GM19238 (cell line): Measurements from ENCODE around the gene ZNF652.
A peak's percentile ranks its signal among the peaks of the same experiment; 100 is the strongest.
"Not testable (repeated sequence)": the region's sequence is repeated elsewhere in the genome, so short reads cannot be mapped to it uniquely, and the experiment has no call there.

Experiments
- DNase-seq: peaks from one replicate; pipeline ENCODE4 v3.0.0; 2011; ENCODE audit warnings: low spot score; ENCODE audit not compliant: insufficient read length

Gene ZNF652

DNA sequence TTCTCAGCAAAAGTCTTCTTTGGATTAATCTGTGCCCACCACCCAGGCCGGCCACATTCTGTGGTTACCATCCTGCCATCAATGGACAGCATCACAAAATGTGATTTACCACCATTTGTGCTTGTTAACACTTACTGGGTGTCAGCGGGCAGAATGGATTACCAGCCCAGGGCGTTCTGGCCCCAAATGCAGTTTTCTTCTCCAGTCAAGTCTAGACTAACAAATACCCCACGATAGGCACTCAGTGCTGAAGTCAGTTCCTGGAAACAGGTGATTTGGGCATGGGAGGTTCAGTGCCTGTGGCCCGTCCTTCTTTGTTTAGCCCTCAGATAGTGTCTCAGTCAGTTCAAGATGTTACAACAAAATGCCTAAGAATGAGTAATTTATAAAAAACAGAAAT lies 92.7 kb downstream of the ZNF652 start:
- no peak for DNase-seq

- DNase-seq: no peak
Measured at GRCh38 chr17:49267912-49268311, 94.1 kb downstream of the ZNF652 start.

DNA sequence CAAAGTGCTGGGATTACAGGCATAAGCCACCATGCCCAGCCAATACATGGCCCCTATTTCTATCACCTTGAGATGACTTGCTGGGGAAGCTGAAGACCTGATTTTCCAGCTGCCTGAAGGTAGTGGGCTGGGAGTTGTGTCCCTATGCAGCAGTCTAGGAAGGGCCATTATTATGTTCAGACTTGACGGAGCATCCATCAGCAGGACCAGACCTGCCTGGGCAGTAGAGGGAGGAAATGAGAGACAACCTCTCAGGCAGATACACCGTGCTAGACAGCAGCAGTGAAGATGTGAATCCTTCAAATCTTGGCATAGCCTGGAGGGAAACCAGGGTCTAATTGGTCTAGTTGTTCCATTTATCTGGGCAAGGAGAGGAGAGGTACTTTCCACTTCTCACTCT lies 95.8 kb downstream of the ZNF652 start:
- DNase-seq: no peak

GRCh38 chr17:49261540-49261939 lies 100.5 kb downstream of the ZNF652 start:
- DNase-seq: not testable (repeated sequence)

- no peak for DNase-seq
Measured at GRCh38 chr17:49260817-49261291, 101.2 kb downstream of the ZNF652 start.

- DNase-seq: peak; percentile 42
Measured at GRCh38 chr17:49260011-49260816, 101.8 kb downstream of the ZNF652 start.

GRCh38 chr17:49259663-49260010 lies 102.4 kb downstream of the ZNF652 start:
- no peak for DNase-seq

- no peak for DNase-seq
Measured at GRCh38 chr17:49258394-49258793, 103.7 kb downstream of the ZNF652 start.

- DNase-seq: no peak
Measured at GRCh38 chr17:49255125-49255524, 106.9 kb downstream of the ZNF652 start.

- no peak for DNase-seq
Measured at GRCh38 chr17:49254066-49254465, 108.0 kb downstream of the ZNF652 start.

GRCh38 chr17:49252148-49252695 lies 109.8 kb downstream of the ZNF652 start:
- no peak for DNase-seq

- DNase-seq: no peak
Measured at GRCh38 chr17:49249890-49250522, 112.0 kb downstream of the ZNF652 start.

- DNase-seq: no peak
Measured at GRCh38 chr17:49249292-49249794, 112.7 kb downstream of the ZNF652 start.

DNA sequence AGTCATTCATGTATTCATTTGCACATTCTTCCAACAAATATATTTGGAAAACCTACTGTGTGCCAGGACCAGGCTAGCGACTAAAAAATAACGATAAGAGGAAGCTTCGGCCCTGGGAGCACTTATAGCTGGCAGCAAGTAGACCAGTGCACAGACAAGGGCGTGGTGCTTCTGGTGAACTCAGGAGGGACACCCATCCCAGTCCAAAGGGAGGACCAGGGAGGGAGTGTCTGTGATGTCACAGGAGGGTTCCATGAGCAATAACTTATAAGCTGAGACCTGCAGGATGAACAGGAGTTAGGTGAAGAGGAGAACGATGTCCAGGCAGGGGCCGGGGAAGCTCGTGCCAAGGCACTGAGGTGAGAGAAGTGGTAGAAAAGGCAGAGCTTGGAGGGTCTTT lies 114.1 kb downstream of the ZNF652 start:
- no peak for DNase-seq

DNA sequence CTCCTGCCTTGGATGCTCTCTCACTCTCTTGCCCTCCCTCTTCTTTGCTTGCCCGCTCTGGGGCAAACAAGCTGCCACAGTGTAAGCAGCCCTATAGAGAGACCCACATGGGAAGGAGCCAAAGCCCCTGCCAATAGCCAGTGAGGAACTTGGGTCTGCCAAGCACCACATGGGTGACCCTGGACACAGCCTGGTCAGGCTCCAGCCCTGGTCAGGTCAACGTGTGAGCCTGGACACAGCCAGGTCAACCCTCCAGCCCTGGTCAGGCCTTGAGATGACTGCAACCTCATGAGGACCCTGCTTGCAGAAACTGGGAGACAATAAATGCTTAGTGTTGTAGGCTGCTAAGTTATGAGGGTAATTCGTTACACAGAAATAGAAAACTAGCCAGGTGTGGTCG lies 117.2 kb downstream of the ZNF652 start:
- DNase-seq: no peak
